RWPE1 (cell line): ENCODE results near the gene AKT3.
A peak's percentile ranks its signal among the peaks of the same experiment; 100 is the strongest.

Experiments
- CTCF ChIA-PET: fragments of 350-600 bp; sonication (Branson Sonifier 250); formaldehyde crosslinking; extraction: SDS; loops from one replicate; lab custom pipeline; 2021; lab: Yijun Ruan, JAX
- POLR2A ChIA-PET: fragments of 400-600 bp; formaldehyde crosslinking; extraction: SDS; loops from one replicate; lab custom pipeline; 2020; ENCODE audit warnings: antibody characterized with exemption; ENCODE audit not compliant: low non-redundant PET; lab: Yijun Ruan, JAX
- DNase-seq: peaks from one replicate; pipeline ENCODE4 v3.0.0; 2012; ENCODE audit warnings: low spot score
- H3K27ac ChIP-seq: fragments of 450-650 bp; 2 replicates; pipeline ENCODE4 v1.5.1; 2017
- TF ChIP-seq, protein P1 (sequence below): fragments of 450-650 bp; conservative IDR thresholded peaks from 2 replicates; pipeline ENCODE4 v1.5.1; 2017; ENCODE audit warnings: low read depth, mild to moderate bottlenecking

The AKT3 gene

DNA sequence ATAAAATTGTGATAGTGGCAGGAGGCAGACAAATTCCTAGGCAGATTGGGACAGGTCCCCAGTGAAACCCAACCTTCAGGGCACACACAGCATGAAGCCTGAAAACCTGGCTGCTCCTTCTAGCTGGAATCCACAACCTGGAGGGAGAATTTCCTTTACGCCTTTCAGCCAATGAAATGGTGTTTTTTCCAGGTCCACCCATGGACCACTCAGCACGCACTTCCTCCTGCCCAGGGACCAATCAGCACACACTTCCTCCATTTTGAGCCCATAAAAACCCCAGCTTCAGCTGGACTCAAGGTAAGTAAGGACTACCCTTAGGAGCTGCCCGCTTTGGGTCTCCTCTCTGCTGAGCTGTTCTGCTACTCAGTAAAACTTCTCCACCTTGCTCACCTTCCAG lies 120.1 kb downstream of the AKT3 start:
- DNase-seq: no peak
- ChIA-PET CTCF (interaction anchor here (0.5 kb wide), 1 partner anchor 79 kb away, joined by 5 read pairs; no protein-coding TSS in a partner anchor), POLR2A (no interaction called here)
- TF ChIP-seq, protein P1, sequence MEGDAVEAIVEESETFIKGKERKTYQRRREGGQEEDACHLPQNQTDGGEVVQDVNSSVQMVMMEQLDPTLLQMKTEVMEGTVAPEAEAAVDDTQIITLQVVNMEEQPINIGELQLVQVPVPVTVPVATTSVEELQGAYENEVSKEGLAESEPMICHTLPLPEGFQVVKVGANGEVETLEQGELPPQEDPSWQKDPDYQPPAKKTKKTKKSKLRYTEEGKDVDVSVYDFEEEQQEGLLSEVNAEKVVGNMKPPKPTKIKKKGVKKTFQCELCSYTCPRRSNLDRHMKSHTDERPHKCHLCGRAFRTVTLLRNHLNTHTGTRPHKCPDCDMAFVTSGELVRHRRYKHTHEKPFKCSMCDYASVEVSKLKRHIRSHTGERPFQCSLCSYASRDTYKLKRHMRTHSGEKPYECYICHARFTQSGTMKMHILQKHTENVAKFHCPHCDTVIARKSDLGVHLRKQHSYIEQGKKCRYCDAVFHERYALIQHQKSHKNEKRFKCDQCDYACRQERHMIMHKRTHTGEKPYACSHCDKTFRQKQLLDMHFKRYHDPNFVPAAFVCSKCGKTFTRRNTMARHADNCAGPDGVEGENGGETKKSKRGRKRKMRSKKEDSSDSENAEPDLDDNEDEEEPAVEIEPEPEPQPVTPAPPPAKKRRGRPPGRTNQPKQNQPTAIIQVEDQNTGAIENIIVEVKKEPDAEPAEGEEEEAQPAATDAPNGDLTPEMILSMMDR: no peak
- H3K27ac ChIP-seq: peak overlapping the region; percentile 77

GRCh38 chr1:243727503-243728203 lies 122.4 kb downstream of the AKT3 start:
- H3K27ac ChIP-seq: no peak overlapping the region
- TF ChIP-seq, protein P1: no peak
- DNase-seq: no peak
- ChIA-PET CTCF (no interaction called here), POLR2A (no interaction called here)

- no peak overlapping the region for H3K27ac ChIP-seq
- CTCF ChIA-PET: no interaction called here
- POLR2A ChIA-PET: no interaction called here
- TF ChIP-seq, protein P1: no peak
- no peak for DNase-seq
These were observed 123.1 kb downstream of the AKT3 start for GRCh38 chr1:243726806-243727502.

GRCh38 chr1:243725846-243726245 lies 124.2 kb downstream of the AKT3 start:
- H3K27ac ChIP-seq: no peak overlapping the region
- TF ChIP-seq, protein P1: no peak
- ChIA-PET CTCF (interaction anchor here (1.2 kb wide), 1 partner anchor 23 kb away, joined by 5 read pairs; no protein-coding TSS in a partner anchor), POLR2A (no interaction called here)
- DNase-seq: no peak

DNA sequence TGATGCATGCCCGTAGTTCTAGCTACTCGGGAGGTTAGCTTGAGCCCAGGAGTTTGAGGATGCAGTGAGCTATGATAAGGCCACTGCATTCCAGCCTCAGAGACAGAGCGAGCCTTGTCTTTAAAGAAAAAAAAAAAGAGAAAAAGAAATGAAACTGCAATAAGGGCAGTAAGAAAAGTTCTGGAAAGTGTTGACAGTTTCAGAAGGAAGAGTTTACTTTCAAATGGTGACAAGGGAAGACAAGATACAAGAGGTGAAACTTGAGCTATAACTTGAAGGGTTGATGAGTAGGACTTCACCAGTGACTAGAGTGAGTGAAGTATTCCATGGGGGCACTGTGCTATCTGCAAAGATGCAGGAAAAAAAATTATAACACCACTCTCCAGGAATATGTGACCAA lies 125.0 kb downstream of the AKT3 start:
- TF ChIP-seq, protein P1: no peak
- POLR2A ChIA-PET: no interaction called here
- no peak overlapping the region for H3K27ac ChIP-seq
- no peak for DNase-seq
- CTCF ChIA-PET: interaction anchor here (1.2 kb wide), 1 partner anchor 23 kb away, joined by 5 read pairs; no protein-coding TSS in a partner anchor

DNA sequence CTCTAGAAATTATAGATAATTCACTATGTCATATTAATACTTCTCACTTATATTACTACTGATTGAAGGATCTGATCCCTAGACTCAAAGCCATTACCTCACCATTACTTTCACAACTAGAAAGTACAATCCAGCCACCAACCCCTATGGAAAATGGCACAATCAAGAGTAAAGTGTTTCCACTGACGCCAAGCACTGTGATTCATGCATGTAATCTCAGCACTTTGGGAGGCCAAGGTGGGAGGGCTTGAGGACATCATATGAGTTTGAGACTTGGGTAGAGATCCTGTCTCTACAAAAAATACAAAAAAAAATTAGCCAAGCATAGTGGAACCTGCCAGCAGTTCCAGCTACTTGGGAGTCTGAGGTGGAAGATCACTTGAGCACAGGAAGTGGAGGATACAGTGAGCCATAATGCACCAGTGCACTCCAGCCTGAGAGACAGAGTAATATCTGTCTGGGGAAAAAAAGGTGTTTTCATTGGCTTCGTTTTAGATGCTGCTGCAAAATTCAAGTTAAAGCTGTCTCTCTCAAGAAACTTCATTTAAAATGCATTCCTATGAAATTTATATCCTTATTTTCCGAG lies 126.5 kb downstream of the AKT3 start:
- TF ChIP-seq, protein P1: no peak
- POLR2A ChIA-PET: no interaction called here
- DNase-seq: no peak
- no peak overlapping the region for H3K27ac ChIP-seq
- CTCF ChIA-PET: interaction anchor here (0.5 kb wide), 1 partner anchor 116 kb away, joined by 4 read pairs; no protein-coding TSS in a partner anchor
